NCI-H345 (cell line): Measurements from ENCODE around the gene ZFYVE27.
A peak's percentile ranks its signal among the peaks of the same experiment; 100 is the strongest.

ENCODE experiments used
- DNase-seq: peaks from one replicate; lab custom pipeline; 2025; lab: John Stamatoyannopoulos, UW

The ZFYVE27 gene

GRCh38 chr10:97714401-97715258, 22.3 kb upstream of the ZFYVE27 start:
- no peak for DNase-seq

- DNase-seq, result no peak
Measured at GRCh38 chr10:97715259-97715874, 21.6 kb upstream of the ZFYVE27 start.

GRCh38 chr10:97717627-97718026, 19.3 kb upstream of the ZFYVE27 start:
- DNase-seq, result no peak

DNA sequence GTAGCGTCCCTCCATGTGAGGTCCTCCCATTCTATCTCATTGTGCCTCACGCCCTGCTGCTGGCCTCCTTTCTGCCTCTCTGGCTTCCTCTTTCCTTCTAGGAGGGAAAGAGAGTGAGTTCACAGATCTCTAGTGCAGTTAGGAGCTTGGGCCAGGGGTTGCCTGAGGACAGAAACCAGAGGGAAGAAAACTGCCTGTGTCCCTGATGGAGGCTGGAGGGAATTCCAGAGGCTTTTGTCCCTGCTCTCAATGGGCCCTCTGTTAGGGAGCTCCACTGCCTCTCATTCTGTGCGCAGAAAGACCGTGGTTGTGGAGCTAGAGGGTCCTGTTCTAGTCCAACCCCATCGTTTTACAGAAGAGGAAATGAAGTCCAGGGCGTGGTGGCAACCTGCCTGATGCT, 18.8 kb upstream of the ZFYVE27 start:
- DNase-seq, result no peak

GRCh38 chr10:97718659-97719142, 18.2 kb upstream of the ZFYVE27 start:
- peak; percentile 45 for DNase-seq

DNA sequence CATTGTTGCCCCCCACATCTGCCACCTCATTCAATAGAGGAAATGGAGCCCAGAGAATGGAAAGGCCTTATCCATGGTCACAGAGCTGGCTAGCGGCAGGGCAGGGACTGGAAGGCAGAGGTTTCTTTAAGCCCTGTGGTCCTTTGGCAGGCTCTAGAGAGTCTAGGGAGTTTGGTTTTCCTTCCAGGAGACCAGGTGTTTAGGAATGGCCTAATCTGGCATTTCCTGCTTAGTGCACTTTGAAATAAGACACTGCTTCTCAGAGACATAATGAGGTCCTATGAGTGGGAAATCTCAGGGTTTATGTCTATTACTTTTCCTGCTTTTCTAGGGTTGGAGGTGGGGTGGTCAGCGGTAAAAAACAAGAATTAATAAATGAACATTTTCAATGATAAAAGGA, 17.3 kb upstream of the ZFYVE27 start:
- no peak for DNase-seq

- no peak for DNase-seq
Measured at GRCh38 chr10:97721871-97722780, 14.8 kb upstream of the ZFYVE27 start.

DNA sequence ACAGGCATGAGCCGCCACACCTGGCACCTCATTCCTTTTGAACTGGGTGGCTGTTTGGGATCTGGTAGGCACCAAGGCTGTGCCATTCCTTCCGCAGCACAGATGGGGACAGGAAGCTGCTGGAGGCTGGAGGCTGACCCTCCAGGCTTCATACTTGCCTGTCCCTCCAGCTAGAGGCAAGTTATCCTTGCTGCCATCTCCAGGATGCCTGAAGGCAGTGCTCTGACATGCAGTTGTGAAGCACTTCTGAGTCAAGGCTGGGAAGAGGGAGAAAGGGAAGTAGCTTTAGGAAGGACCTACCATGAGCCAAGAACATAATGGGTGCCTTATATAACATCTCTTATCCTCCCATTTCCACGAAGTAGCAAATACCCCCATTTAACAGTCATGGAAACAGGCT, 13.9 kb upstream of the ZFYVE27 start:
- DNase-seq, result no peak

DNA sequence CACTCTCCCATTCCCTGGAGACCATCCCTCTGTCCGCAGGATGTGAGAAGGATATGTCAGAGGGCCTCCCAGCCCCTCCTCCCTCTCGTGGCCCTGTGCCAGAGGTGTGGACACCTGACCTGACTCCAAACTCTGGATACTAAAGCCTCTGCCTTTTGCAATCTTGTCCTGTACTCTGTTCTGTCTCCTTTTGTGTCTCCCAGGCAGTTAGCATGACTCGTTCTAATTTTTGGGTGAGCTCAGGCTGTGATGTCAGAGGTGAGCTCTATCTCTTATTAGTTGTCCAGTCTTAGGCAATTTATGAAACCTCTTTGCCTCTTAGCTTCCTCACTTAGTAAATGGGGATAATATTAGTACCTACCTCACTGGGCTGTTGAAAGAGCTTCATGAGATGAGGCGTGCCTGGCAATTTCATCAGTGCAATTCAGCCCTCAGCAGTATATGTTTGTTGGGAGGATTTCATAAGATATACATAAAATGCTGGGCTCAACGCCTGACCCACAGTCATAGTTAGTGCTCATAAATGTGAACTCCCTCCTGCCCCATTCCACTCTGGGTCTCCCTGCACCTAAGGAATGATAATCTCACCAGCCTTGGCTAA, 12.5 kb upstream of the ZFYVE27 start:
- no peak for DNase-seq

- no peak for DNase-seq
Measured at GRCh38 chr10:97726636-97727178, 10.2 kb upstream of the ZFYVE27 start.

DNA sequence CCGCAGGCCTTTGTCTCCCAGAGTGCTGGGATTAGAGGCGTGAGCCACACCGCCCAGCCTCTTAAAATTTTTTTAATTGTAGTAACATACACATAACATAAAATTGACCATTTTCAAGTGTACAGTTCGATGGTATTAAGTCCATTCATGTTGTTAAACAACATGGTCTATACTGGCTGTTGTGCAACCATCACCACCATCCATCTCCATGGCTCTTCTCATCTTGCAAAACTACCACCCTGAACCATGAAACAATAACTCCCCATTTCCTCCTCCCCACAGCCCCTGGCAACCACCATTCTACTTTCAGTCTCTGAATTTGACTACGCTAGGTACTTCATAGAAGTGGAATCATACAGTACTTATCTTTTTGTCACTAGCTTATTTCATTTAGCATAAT, 7.9 kb upstream of the ZFYVE27 start:
- no peak for DNase-seq

DNA sequence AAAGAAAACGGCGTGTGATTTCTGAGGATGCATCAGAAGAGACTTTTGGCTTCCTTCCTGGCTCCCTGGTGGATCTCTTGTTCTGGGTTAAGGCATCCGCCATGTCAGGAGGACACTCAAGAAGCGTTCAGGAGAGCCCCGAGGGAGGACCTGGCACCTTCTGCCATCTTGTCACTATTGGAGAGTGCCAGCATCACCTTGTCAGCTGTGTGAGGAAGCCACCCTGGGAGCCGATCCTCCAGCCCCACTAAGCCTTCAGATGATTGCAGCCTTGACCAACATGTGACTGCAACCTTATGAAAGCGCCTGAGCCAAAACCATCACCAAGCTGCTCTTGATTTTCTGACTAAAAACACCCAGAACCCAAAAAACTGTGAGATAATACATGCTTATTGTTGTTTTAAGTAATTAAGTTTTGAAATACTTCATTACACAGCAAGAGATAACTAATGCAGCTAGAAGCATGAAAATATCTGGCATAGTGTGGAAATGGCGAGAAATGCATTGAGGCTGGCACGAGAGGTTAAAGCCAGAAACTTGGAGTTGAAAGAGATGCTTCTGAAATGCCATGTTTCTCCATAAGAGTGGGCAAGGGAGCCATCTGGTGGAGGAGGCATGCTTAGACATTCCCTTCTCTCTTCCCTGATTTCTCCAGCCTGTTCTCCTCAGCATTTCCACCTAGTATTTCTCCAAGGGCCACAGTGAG, 5.4 kb upstream of the ZFYVE27 start:
- DNase-seq, result peak; percentile 43

DNA sequence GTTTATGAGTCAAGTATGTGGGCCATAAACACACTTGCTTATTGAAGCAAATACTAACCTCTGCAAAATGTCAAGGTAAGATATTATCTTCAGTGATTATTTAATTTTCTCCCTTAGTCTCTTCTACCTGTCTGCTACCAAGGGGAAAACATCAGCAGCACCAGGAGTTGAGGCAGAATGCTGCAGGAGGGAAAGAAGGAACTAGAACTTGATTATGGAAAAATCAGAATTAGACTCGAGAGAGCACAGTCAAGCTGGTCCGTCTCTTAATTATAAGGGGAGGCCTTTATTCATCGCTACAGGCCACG, 4.9 kb upstream of the ZFYVE27 start:
- no peak for DNase-seq

GRCh38 chr10:97733256-97733655, 3.7 kb upstream of the ZFYVE27 start:
- no peak for DNase-seq

DNA sequence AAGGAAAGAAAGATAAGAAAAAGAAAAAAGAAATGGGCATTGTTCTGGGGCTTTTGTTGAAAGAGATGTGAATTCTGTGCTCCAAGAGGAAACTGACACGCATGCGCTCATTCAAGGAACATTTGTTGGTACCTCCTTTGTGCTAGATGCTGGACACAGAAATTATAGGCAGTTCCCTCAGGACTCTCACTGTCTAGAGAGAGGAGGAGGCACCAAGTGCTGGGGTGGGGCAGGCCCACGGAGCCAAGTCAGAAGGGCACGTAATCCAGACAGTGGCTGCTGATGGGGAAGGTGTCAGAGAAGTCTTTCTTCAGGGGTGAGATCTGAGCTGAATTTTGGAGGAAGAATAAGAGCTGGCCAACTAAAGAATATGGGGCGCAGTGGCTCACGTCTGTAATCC, 2.9 kb upstream of the ZFYVE27 start:
- no peak for DNase-seq

DNA sequence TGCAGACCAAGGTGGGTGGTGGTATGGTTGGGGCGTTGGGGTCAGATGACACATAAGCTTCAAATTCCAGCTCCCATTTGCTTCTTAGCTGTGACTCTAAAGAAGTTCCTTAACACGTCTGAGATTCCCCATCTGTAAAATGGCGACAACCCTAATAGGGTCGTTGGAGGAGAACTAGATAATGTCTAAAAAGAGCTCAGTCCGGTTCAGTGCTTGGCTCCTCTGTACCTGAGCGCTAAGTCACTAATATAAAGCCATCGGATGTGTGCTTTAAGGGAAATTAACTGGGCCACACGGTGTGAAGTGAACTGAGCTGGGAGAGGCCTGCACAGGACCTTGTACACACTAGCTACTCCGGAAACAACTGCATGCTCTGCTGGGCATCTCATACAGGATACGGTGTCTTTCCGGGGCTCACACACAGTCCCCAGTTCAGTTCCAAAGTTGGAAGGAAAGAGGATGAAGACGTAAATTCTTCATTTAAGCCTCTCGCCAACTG, 476 bp upstream of the ZFYVE27 start:
- no peak for DNase-seq

DNA sequence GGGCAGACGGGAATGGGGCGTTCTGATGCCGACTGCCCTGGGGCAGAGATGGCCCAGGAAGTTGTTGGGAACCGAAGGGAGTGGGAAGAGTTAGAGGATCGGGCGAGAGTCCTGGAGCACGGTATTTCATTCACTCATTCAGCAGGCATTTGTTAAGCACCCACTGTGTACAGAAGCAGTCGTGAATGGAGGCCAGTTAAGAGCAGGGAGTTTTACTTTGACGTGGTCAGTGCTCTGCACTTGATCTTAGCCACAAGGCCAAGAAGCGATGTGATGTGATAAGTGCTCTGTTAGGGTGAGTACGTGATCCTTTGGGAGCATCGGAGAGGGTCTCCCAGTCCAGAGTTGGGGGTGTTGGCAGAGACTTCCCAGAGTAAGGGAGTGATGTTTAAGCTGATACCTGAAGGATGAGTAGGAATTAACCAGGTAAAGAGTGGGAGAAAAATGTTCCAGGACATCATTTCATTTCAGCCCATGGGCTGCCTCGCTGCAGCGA, 890 bp downstream of the ZFYVE27 start:
- DNase-seq, result no peak

DNA sequence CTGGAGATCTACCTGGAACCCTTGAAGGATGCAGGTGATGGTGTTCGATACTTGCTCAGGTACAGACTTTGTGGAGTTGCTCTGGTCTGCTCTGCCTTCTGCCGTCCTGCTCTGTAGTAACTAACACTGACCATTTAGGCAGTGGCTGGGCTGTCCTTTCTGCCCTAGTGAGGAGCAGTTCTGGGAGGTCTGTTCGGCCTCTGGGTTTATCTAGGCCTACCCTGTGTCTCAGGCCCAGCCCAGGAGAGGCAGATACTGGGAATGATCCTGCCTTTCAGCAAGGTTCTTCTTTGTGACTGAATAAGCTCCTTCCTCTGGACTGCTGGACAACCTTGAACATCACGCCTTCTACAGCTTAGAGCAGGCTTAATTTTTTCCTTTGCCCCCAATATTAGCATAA, 1.7 kb downstream of the ZFYVE27 start:
- no peak for DNase-seq

DNA sequence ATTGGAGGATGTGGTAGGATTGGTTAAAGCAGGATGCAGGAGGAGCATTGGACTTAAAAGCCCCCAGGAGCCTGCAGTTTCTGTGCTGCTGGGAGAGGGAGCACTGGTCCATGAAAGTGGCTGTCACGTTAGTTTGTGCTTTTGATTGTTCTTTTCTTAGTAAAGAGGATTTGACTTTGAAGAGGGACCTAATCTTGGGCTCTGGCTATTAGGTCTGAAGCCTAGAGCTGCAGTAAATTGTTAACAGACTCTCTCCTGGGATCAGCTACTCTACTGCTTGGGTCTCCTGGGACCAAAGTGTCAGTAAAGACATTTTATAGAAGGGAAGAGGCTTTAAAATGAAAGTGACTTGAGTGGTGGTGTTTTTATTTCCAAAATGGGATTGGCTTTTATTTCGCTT, 3.7 kb downstream of the ZFYVE27 start:
- no peak for DNase-seq

GRCh38 chr10:97743169-97743943, 6.4 kb downstream of the ZFYVE27 start:
- DNase-seq, result no peak
